PFSK-1 (cell line): ENCODE results near the gene ACOX3.

Experiments used
- POLR2AphosphoS5 ChIP-seq: IDR thresholded peaks from 2 replicates; pipeline ENCODE4 v1.6.1; 2012; ENCODE audit warnings: low read depth, mild to moderate bottlenecking, control low read depth, low read length, moderate library complexity
- REST ChIP-seq, 2 experiments: IDR thresholded peaks; 2 replicates each; pipeline versions ENCODE4 v1.6.1 to v1.8.0; 2011 to 2012; ENCODE audit warnings: low read depth in 2 of 2, low read length in 2 of 2, control low read depth in 1 of 2, inconsistent platforms in 1 of 2, mild to moderate bottlenecking in 1 of 2, moderate library complexity in 1 of 2; ENCODE audit not compliant: insufficient read depth in 1 of 2
- TAF1 ChIP-seq: IDR thresholded peaks from 2 replicates; pipeline ENCODE4 v1.6.1; 2012; ENCODE audit warnings: low read length, control low read depth, borderline replicate concordance; ENCODE audit not compliant: insufficient read depth

DNA sequence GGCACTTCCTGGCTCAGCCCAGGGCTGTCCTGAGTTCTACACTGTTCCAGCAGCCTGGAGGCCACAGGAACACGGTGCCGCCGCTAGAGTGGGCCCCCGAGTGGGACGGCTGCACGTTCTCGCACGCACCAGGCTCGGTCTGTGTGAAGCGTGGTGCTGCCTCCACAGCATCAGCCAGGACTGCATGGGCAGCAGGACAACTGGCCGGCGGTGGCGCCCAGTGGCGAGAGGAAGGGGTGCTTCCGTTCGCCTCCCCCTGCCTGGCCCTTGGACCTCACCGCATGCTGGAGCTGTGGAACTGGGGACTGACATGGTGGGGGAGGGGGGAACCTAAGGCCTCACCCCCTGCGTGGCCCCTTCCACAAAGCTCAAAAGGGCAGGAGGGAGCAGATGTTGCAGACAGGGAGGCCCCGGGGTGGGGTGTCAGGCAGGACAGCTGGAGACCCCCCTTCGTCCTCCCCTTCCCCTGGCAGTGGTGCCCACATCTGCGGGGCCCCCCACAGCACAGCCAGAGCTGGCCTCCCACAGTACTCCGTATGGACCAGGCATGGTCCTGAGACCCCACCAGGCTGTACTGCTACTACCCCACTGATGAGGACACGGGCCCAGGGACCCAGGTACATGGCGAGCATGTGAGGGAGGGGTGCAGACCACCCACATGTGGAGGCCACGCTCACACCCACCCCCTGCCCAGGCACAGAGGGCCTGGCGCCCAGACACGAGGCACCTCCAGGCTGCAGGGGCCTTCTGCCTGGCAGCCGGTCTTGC, 58.5 kb downstream of the ACOX3 start:
- TF ChIP-seq REST (IDR thresholded peaks at IDR 0.05; ENCODE audit: insufficient read depth in 1 of 2, low read depth in 2 of 2, low read length in 2 of 2) (no peak), TAF1 (no peak), POLR2AphosphoS5 (no peak)
